Heart right ventricle (tissue), 16 donors: ENCODE data around the gene SREBF2. TPM values are rescaled to one million over a fixed set of nuclear protein-coding genes. Genes with fewer than 3 reads are reported as not detected.

Experiments
- ATAC-seq, 8 donors: fragments of 200-7000 bp; cut with Tn5 transposase; one replicate each; pipeline ENCODE4 v1.9.1; 2020; ENCODE audit warnings: mild to moderate bottlenecking in 8 of 8, moderate library complexity in 8 of 8, moderate number of reproducible peaks in 1 of 8
- DNase-seq, 2 donors: peaks; one replicate each; pipeline ENCODE4 v3.0.0-alpha.2; 2020
- H3K27ac ChIP-seq, 10 donors: fragments of 200-600 bp; sonication (generic) in 2 of 10; one replicate each; pipeline versions ENCODE4 v1.5.0 to v1.8.0; 2020 to 2022; ENCODE audit warnings: mild to moderate bottlenecking in 3 of 10
- H3K27me3 ChIP-seq, 7 donors: fragments of 200-600 bp; one replicate each; pipeline ENCODE4 v1.8.0; 2021 to 2022; ENCODE audit warnings: mild to moderate bottlenecking in 2 of 7
- H3K36me3 ChIP-seq, 9 donors: fragments of 200-600 bp; sonication (generic) in 1 of 9; one replicate each; pipeline versions ENCODE4 v1.5.0 to v1.8.0; 2020 to 2022; ENCODE audit warnings: mild to moderate bottlenecking in 2 of 9
- H3K4me1 ChIP-seq, 9 donors: fragments of 200-600 bp; sonication (generic) in 1 of 9; one replicate each; pipeline versions ENCODE4 v1.5.0 to v1.8.0; 2020 to 2022; ENCODE audit warnings: mild to moderate bottlenecking in 4 of 9
- H3K4me3 ChIP-seq, 10 donors: fragments of 200-600 bp; sonication (generic) in 2 of 10; one replicate each; pipeline versions ENCODE4 v1.5.0 to v1.8.0; 2020 to 2022; ENCODE audit warnings: mild to moderate bottlenecking in 7 of 10, moderate library complexity in 2 of 10
- H3K9me3 ChIP-seq, 11 donors: fragments of 200-600 bp in 10 of 11; sonication (generic) in 2 of 11; one replicate each; pipeline versions ENCODE4 v1.5.0 to v1.8.0; 2013 to 2022; ENCODE audit warnings: mild to moderate bottlenecking in 2 of 11, control low read depth in 1 of 11, moderate library complexity in 1 of 11
- CTCF ChIP-seq, 9 donors: fragments of 200-600 bp; sonication (generic) in 2 of 9; IDR thresholded peaks; one replicate each; pipeline versions ENCODE4 v1.5.0 to v1.8.0; 2021 to 2022; ENCODE audit warnings: antibody characterized with exemption in 9 of 9, mild to moderate bottlenecking in 5 of 9, moderate library complexity in 1 of 9
- WGBS, 2 donors: extraction: QIAGEN DNeasy Blood & Tissue Kit; methylation state at CpG; one replicate each; pipeline ENCODE4 v1.1.7; 2013; ENCODE audit warnings: inconsistent platforms in 1 of 2; 5-methylcytosine and 5-hydroxymethylcytosine counted together
- intact Hi-C, 10 donors: fragments of 100-400 bp; cut with DNase I; formaldehyde crosslinking; loops; one replicate each; pipeline versions ENCODE4 v1.11.1 to v1.14.2; 2022
- polyA plus RNA-seq, 2 donors: library from polyadenylated mRNA; stranded (reverse); fragments of 200-250 nt; gene quantifications; one replicate each; pipeline ENCODE4 v1.2.3, GENCODE V29; 2013
- total RNA-seq, 10 donors: library from RNA; stranded (reverse); fragmentation: NEBNext Ultra II Directional in 3 of 10; extraction: Animal tissue kit (Norgen Biotek cat#: 25700) in 3 of 10; gene quantifications; one replicate each; pipeline versions ENCODE4 v1.2.1 to v1.2.4, GENCODE V29; 2021 to 2023
- donor health status: Arrhythmogenic right ventricular cardiomyopathy.
- donor health status: ischemic (EF 13 %, LVEDD 7.1; RV severe dilation, severe dysfunction).
- donor health status: healthy with polysubstance abuse.
- donor health status: DM: no; HTN: yes; CAD: no.
- donor health status: DM: no; HTN: no; CAD: no.
- donor health status: ischemic (EF 25% LVEDD 6.9; RV normal size, moderate dysfunction).
- donor health status: ischemic (EF 25% LVEDD 5.7; RV mildly dilated, moderate dysfunction).
- donor health status: healthy.
- donor health status: DM: yes; HTN: yes; CAD: no.
- donor health status: Ischemic cardiomyopathy.
- donor health status: ischemic (EF 35%, LVEDD 5.7; RV mildly dilated, moderate dysfunction).
- donor health status: nonischemic (EF 11% LVEDD 7.7; RV severe dilation, severe dysfunction).
- donor health status: DM: yes; HTN: yes; CAD: no.
- donor health status: PGD.
- donor health status: ischemic (EF 29% LVEDD 5.4; RV normal size, mild dysfunction).
- donor health status: nonischemic (EF 23%, LVEDD 6.1; RV moderate dilation, normal function).

The SREBF2 gene
- total and polyA plus RNA-seq, 12 donors: 37.5 to 94.3 (median 71.3) TPM

GRCh38 chr22:41801886-41802285, 31.0 kb upstream of the SREBF2 start:
- Histone ChIP-seq H3K4me3 (peak overlapping the region in 2 of 10 donors; percentile 95 to 100), H3K36me3 (no peaks in the 10 kb centered on the region), H3K27me3 (no peaks in the 10 kb centered on the region), H3K9me3 (no peaks in the 10 kb centered on the region), H3K4me1 (peaks cover 6 to 31% (median 22%) of the 10 kb centered on the region in 9 donors), H3K27ac (no peak overlapping the region)
- intact Hi-C loops: loop anchor here in 2 of 10 donors (5.0 to 10.0 kb wide), 2 partner anchors 105 to 107 kb away; partner anchors contain the start of gene MEI1 (in 2 of the 2)
- 74 to 92% methylated on average over 2 of the region's 2 CpGs for whole genome bisulfite sequencing, 2 donors
- DNase-seq: no peak
- ATAC-seq: no peak
- TF ChIP-seq CTCF (IDR thresholded peaks at IDR 0.05): no peak

- Histone ChIP-seq H3K4me1 (peaks cover 2 to 16% (median 12%) of the 10 kb centered on the region in 9 donors), H3K4me3 (no peak overlapping the region), H3K27me3 (no peaks in the 10 kb centered on the region), H3K36me3 (peaks cover 0 to 20% (median 0%) of the 10 kb centered on the region in 9 donors), H3K27ac (no peak overlapping the region), H3K9me3 (no peaks in the 10 kb centered on the region)
- intact Hi-C loops: loop anchor here in 1 of 10 donors (10.0 kb wide), 1 partner anchor 111 kb away; the partner anchor contains the start of gene MEI1
- TF ChIP-seq CTCF (IDR thresholded peaks at IDR 0.05): no peak
- no peak for ATAC-seq
- DNase-seq: no peak
Observed at GRCh38 chr22:41805639-41806038, 27.3 kb upstream of the SREBF2 start.

- WGBS, 2 donors: 83% methylated on average over 6 of the region's 6 CpGs
- Histone ChIP-seq H3K27me3 (no peaks in the 10 kb centered on the region), H3K27ac (no peak overlapping the region), H3K4me1 (no peaks in the 10 kb centered on the region), H3K4me3 (no peak overlapping the region), H3K36me3 (peaks cover 0 to 43% (median 0%) of the 10 kb centered on the region in 9 donors), H3K9me3 (no peaks in the 10 kb centered on the region)
- ATAC-seq: no peak
- TF ChIP-seq CTCF (IDR thresholded peaks at IDR 0.05): no peak
- DNase-seq: no peak
- intact Hi-C loops: loop anchor here in 1 of 10 donors (10.0 kb wide), 1 partner anchor 114 kb away; the partner anchor contains the start of gene MEI1
Observed at GRCh38 chr22:41808400-41808799, 24.5 kb upstream of the SREBF2 start.

GRCh38 chr22:41810022-41810421, 22.9 kb upstream of the SREBF2 start:
- 93% methylated on average over 12 of the region's 12 CpGs for whole genome bisulfite sequencing, 2 donors
- H3K9me3 ChIP-seq: no peaks in the 10 kb centered on the region
- ATAC-seq (no peak), DNase-seq (no peak)
- no peak for TF ChIP-seq CTCF (IDR thresholded peaks at IDR 0.05)
- no peaks in the 10 kb centered on the region for H3K27me3 ChIP-seq
- no peak overlapping the region for H3K27ac ChIP-seq
- H3K4me1 ChIP-seq: no peaks in the 10 kb centered on the region
- intact Hi-C loops: no loop called here
- H3K36me3 ChIP-seq: peaks cover 0 to 56% (median 0%) of the 10 kb centered on the region in 9 donors
- H3K4me3 ChIP-seq: no peak overlapping the region
